ENCODE data around the gene SPATA21. TPM values are rescaled to one million over a fixed set of nuclear protein-coding genes. Genes with fewer than 3 reads are reported as not detected.

SPATA21 gene
- total and polyA plus RNA-seq, 10 of the 15 experiments (the other 5 are each of a cell fraction or from before 2014, with no cell fraction given): 0.05 to 1.1 (median 0.24) TPM; not detected in 1

GRCh38 chr1:16366722-16367257, 70.4 kb downstream of the SPATA21 start, which contains the start of gene SZRD1 (continued):
- TF ChIP-seq ZBTB33 (IDR thresholded peaks at IDR 0.05) (no peak), TARDBP (IDR thresholded peaks at IDR 0.05; ENCODE audit: borderline replicate concordance) (peak; percentile 87), ZBED1 (IDR thresholded peaks at IDR 0.05; ENCODE audit: borderline replicate concordance) (no peak), PRDM15 (CRISPR knock-in tag; IDR thresholded peaks at IDR 0.05) (no peak), POLR2AphosphoS5 (IDR thresholded peaks at IDR 0.05; ENCODE audit: low read length) (no peak), SMARCA5 (IDR thresholded peaks at IDR 0.05) (no peak), ZNF687 (IDR thresholded peaks at IDR 0.05) (no peak), SREBF2 (IDR thresholded peaks at IDR 0.05; ENCODE audit: low read length) (no peak), BMI1 (IDR thresholded peaks at IDR 0.05; ENCODE audit: borderline replicate concordance) (no peak), CHD2 (IDR thresholded peaks at IDR 0.05; ENCODE audit: borderline replicate concordance, low read depth, low read length) (peak; percentile 23; the same call in 1 of the 2 replicates), IRF3 (IDR thresholded peaks at IDR 0.05) (no peak), TCF3 (IDR thresholded peaks at IDR 0.05; ENCODE audit: borderline replicate concordance, insufficient read depth, low read depth, low read length) (no peak), JUND (IDR thresholded peaks at IDR 0.05; ENCODE audit: low read depth, low read length) (no peak), ATF7 (IDR thresholded peaks at IDR 0.05; ENCODE audit: low read depth) (no peak; the same call in 1 of the 2 replicates), STAT1 (conservative IDR thresholded peaks at IDR 0.05) (no peak), SMAD5 (IDR thresholded peaks at IDR 0.05; ENCODE audit: low read depth) (no peak), EZH2 (IDR thresholded peaks at IDR 0.05; ENCODE audit: borderline replicate concordance, control insufficient read depth, low read depth, low read length) (no peak)

Data from GM12878 (cell line).